Kidney (tissue), 14 donors: ENCODE data around the gene ST14. TPM values are rescaled to one million over a fixed set of nuclear protein-coding genes. Genes with fewer than 3 reads are reported as not detected.

Experiments
- DNase-seq, 5 donors: peaks; one replicate each; pipeline ENCODE4 v3.0.0-alpha.2; 2013 to 2020
- FAIRE-seq: peaks from 2 replicates; lab custom pipeline; 2012; peaks lifted over from hg19 to GRCh38; lab: Jason Lieb, UNC
- H3K27ac ChIP-seq, 2 donors: one replicate each; pipeline ENCODE4 v1.7.0; 2013; ENCODE audit warnings: low read depth in 2 of 2, low read length in 2 of 2, inconsistent platforms in 1 of 2
- H3K27me3 ChIP-seq: one replicate; pipeline ENCODE4 v1.7.1; 2013; ENCODE audit warnings: low read length, inconsistent platforms; ENCODE audit not compliant: control insufficient read depth, insufficient read depth
- H3K36me3 ChIP-seq, 3 donors: one replicate each; pipeline versions ENCODE4 v1.7.0 to v1.7.1; 2013; ENCODE audit warnings: low read length in 3 of 3, control low read depth in 1 of 3, inconsistent platforms in 1 of 3; ENCODE audit not compliant: insufficient read depth in 3 of 3, control insufficient read depth in 2 of 3
- H3K4me1 ChIP-seq, 3 donors: one replicate each; pipeline versions ENCODE4 v1.7.0 to v1.7.1; 2013; ENCODE audit warnings: low read length in 3 of 3, inconsistent platforms in 1 of 3, low read depth in 1 of 3; ENCODE audit not compliant: control insufficient read depth in 2 of 3, insufficient read depth in 2 of 3
- H3K4me3 ChIP-seq, 3 donors: one replicate each; pipeline versions ENCODE4 v1.7.0 to v1.8.1; 2013; ENCODE audit warnings: low read length in 3 of 3, control low read depth in 1 of 3, inconsistent platforms in 1 of 3
- H3K9ac ChIP-seq, 3 donors: one replicate each; pipeline versions ENCODE4 v1.7.0 to v1.7.1; 2013; ENCODE audit warnings: low read length in 3 of 3, control low read depth in 1 of 3, inconsistent platforms in 1 of 3
- H3K9me3 ChIP-seq, 3 donors: one replicate each; pipeline versions ENCODE4 v1.7.0 to v1.7.1; 2013; ENCODE audit warnings: low read length in 3 of 3, control low read depth in 1 of 3, inconsistent platforms in 1 of 3; ENCODE audit not compliant: control insufficient read depth in 2 of 3, insufficient read depth in 1 of 3
- intact Hi-C: fragments of 100-400 bp; cut with DNase I; formaldehyde crosslinking; loops from one replicate; pipeline ENCODE4 v1.11.1; 2022
- polyA plus RNA-seq: library from polyadenylated mRNA; stranded (reverse); fragments of 350-450 nt; fragmentation: Illumina TruSeq; extraction: RNeasy Lipid Tissue Mini Kit (QIAGEN cat#74804); gene quantifications from one replicate; pipeline ENCODE4 v1.2.3, GENCODE V29; 2014; ENCODE audit warnings: low read depth, low replicate concordance; ENCODE audit not compliant: insufficient read depth
- total RNA-seq: library from RNA; stranded (reverse); fragmentation: NEBNext Ultra II Directional; extraction: Animal tissue kit (Norgen Biotek cat#: 25700); gene quantifications from one replicate; pipeline ENCODE4 v1.2.1, GENCODE V29; 2021
- TF ChIP-seq, protein P1 (sequence below): IDR thresholded peaks from 3 replicates; pipeline ENCODE4 v1.5.1; 2012; ENCODE audit warnings: mild to moderate bottlenecking, moderate library complexity, borderline replicate concordance; ENCODE audit not compliant: insufficient read depth; ENCODE audit errors: extremely low read depth
- donor health status: control.
- donor health status: control.
- donor health status: control.
- donor health status: control.
- donor health status: control.
- donor health status: DM: yes; HTN: yes; CAD: no.
- donor health status: Normal renal cell carcinoma (clear cell type).

ST14 gene
- total and polyA plus RNA-seq, 2 donors from 2014 or later, result 59.3 to 139 TPM

GRCh38 chr11:130178441-130179339 is 19.1 kb downstream of the ST14 start:
- Histone ChIP-seq H3K9ac (peak overlapping the region in 1 of 3 donors; percentile 76), H3K36me3 (no peaks in the 10 kb centered on the region), H3K27ac (peak overlapping the region; percentile 93), H3K4me3 (no peak overlapping the region), H3K9me3 (peaks cover 0 to 7% (median 0%) of the 10 kb centered on the region in 3 donors), H3K27me3 (no peaks in the 10 kb centered on the region), H3K4me1 (peaks cover 0 to 42% (median 34%) of the 10 kb centered on the region in 3 donors)
- DNase-seq (peak in 2 of 5 donors; percentile 23 to 82), FAIRE-seq (no peak)
- intact Hi-C loops, result no loop called here
- TF ChIP-seq, protein P1, sequence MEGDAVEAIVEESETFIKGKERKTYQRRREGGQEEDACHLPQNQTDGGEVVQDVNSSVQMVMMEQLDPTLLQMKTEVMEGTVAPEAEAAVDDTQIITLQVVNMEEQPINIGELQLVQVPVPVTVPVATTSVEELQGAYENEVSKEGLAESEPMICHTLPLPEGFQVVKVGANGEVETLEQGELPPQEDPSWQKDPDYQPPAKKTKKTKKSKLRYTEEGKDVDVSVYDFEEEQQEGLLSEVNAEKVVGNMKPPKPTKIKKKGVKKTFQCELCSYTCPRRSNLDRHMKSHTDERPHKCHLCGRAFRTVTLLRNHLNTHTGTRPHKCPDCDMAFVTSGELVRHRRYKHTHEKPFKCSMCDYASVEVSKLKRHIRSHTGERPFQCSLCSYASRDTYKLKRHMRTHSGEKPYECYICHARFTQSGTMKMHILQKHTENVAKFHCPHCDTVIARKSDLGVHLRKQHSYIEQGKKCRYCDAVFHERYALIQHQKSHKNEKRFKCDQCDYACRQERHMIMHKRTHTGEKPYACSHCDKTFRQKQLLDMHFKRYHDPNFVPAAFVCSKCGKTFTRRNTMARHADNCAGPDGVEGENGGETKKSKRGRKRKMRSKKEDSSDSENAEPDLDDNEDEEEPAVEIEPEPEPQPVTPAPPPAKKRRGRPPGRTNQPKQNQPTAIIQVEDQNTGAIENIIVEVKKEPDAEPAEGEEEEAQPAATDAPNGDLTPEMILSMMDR, result no peak

- Histone ChIP-seq H3K9me3 (peaks cover 0 to 4% (median 0%) of the 10 kb centered on the region in 3 donors), H3K4me1 (peaks cover 0 to 42% (median 34%) of the 10 kb centered on the region in 3 donors), H3K4me3 (no peak overlapping the region), H3K36me3 (no peaks in the 10 kb centered on the region), H3K27ac (peak overlapping the region; percentile 93), H3K9ac (peak overlapping the region in 1 of 3 donors; percentile 76), H3K27me3 (no peaks in the 10 kb centered on the region)
- intact Hi-C loops, result no loop called here
- FAIRE-seq (no peak), DNase-seq (peak; percentile 78 to 88 (median 86))
- TF ChIP-seq, protein P1, result no peak
These were observed 20.1 kb downstream of the ST14 start for GRCh38 chr11:130179396-130180306.

- peaks cover 0 to 42% (median 34%) of the 10 kb centered on the region in 3 donors for H3K4me1 ChIP-seq
- H3K36me3 ChIP-seq, result no peaks in the 10 kb centered on the region
- H3K27me3 ChIP-seq, result no peaks in the 10 kb centered on the region
- peak overlapping the region in 1 of 3 donors; percentile 76 for H3K9ac ChIP-seq
- no peaks in the 10 kb centered on the region for H3K9me3 ChIP-seq
- no peak overlapping the region for H3K4me3 ChIP-seq
- FAIRE-seq, result no peak
- intact Hi-C loops, result no loop called here
- TF ChIP-seq, protein P1, result no peak
- peak in 2 of 5 donors; percentile 41 to 63 for DNase-seq
- peak overlapping the region; percentile 93 for H3K27ac ChIP-seq
These were observed 20.9 kb downstream of the ST14 start for GRCh38 chr11:130180491-130180890.
